Neural cell (in vitro differentiated cells): ENCODE results near the gene SLC27A6. TPM values are rescaled to one million over a fixed set of nuclear protein-coding genes. Genes with fewer than 3 reads are reported as not detected.

Experiments used
- H2AFZ ChIP-seq: fragments of 200-600, 300-800 bp; sonication (generic), shearing (Covaris generic); 2 replicates; pipeline ENCODE4 v1.6.0; 2014; ENCODE audit warnings: low read depth, mild to moderate bottlenecking, antibody characterized with exemption, low read length, moderate library complexity
- H3F3A ChIP-seq: fragments of 200-600 bp; shearing (Covaris generic); 2 replicates; pipeline ENCODE4 v1.6.1; 2016; ENCODE audit warnings: mild to moderate bottlenecking, moderate library complexity, mixed read lengths, antibody characterized with exemption, low read length; ENCODE audit not compliant: insufficient read depth, poor library complexity, severe bottlenecking
- H3K27ac ChIP-seq: fragments of 200-600, 300-800 bp; sonication (generic), shearing (Covaris generic); 2 replicates; pipeline ENCODE4 v1.5.1; 2014; ENCODE audit warnings: mild to moderate bottlenecking, low read length, moderate library complexity
- H3K27me3 ChIP-seq: fragments of 300-800, 200-600 bp; sonication (generic), shearing (Covaris generic); 2 replicates; pipeline ENCODE4 v1.6.0; 2014; ENCODE audit warnings: mild to moderate bottlenecking, low read depth, low read length, moderate library complexity; ENCODE audit not compliant: insufficient read depth
- H3K36me3 ChIP-seq: fragments of 300-800, 200-600 bp; sonication (generic), shearing (Covaris generic); 2 replicates; pipeline ENCODE4 v1.5.1; 2014; ENCODE audit warnings: mild to moderate bottlenecking, antibody characterized with exemption, low read length, moderate library complexity; ENCODE audit not compliant: insufficient read depth
- H3K4me2 ChIP-seq: fragments of 300-800, 200-600 bp; sonication (generic), shearing (Covaris generic); 2 replicates; pipeline ENCODE4 v1.6.0; 2014; ENCODE audit warnings: mild to moderate bottlenecking, low read length
- H3K4me3 ChIP-seq: fragments of 300-800, 200-600 bp; sonication (generic), shearing (Covaris generic); 2 replicates; pipeline ENCODE4 v1.5.1; 2014; ENCODE audit warnings: mild to moderate bottlenecking, low read length, moderate library complexity
- H3K79me2 ChIP-seq: fragments of 200-600 bp; shearing (Covaris generic); replicated peaks from 2 replicates; pipeline ENCODE4 v1.6.0; 2014; ENCODE audit warnings: mild to moderate bottlenecking, low read length, moderate library complexity; ENCODE audit not compliant: insufficient read depth
- H3K9ac ChIP-seq: fragments of 300-800, 200-600 bp; sonication (generic), shearing (Covaris generic); 2 replicates; pipeline ENCODE4 v1.6.1; 2016; ENCODE audit warnings: mild to moderate bottlenecking, low read length, mixed read lengths
- H3K9me2 ChIP-seq: fragments of 200-600 bp; shearing (Covaris generic); 2 replicates; pipeline ENCODE4 v1.6.1; 2016; ENCODE audit warnings: mild to moderate bottlenecking, low read length, mixed read lengths; ENCODE audit not compliant: insufficient read depth
- H3K9me3 ChIP-seq: fragments of 200-600, 300-800 bp; sonication (generic), shearing (Covaris generic); 2 replicates; pipeline ENCODE4 v1.6.1; 2016; ENCODE audit warnings: mild to moderate bottlenecking, mixed run types, low read length, moderate library complexity, mixed read lengths
- H4K20me1 ChIP-seq: fragments of 200-600 bp; shearing (Covaris generic); 2 replicates; pipeline ENCODE4 v1.6.1; 2016; ENCODE audit warnings: mild to moderate bottlenecking, mixed run types; ENCODE audit not compliant: insufficient read depth
- CTCF ChIP-seq: fragments of 450-650 bp; IDR thresholded peaks from 2 replicates; pipeline ENCODE4 v1.5.1; 2014; ENCODE audit warnings: antibody characterized with exemption, mild to moderate bottlenecking, moderate library complexity; ENCODE audit not compliant: poor library complexity, severe bottlenecking
- EP300 ChIP-seq: fragments of 450-650 bp; conservative IDR thresholded peaks from 2 replicates; pipeline ENCODE4 v1.6.1; 2014; ENCODE audit warnings: antibody characterized with exemption, mild to moderate bottlenecking, moderate library complexity; ENCODE audit not compliant: poor library complexity, severe bottlenecking
- EZH2 ChIP-seq: fragments of 200-600, 300-800 bp; shearing (Covaris generic), sonication (generic); IDR thresholded peaks from 2 replicates; pipeline ENCODE4 v1.6.1; 2014; ENCODE audit warnings: antibody characterized with exemption, low read length, borderline replicate concordance, mild to moderate bottlenecking; ENCODE audit not compliant: insufficient read depth, poor library complexity, severe bottlenecking
- MXI1 ChIP-seq: fragments of 450-650 bp; conservative IDR thresholded peaks from 2 replicates; pipeline ENCODE4 v1.6.1; 2014; ENCODE audit warnings: antibody characterized with exemption, mild to moderate bottlenecking; ENCODE audit not compliant: poor library complexity, severe bottlenecking
- POLR2AphosphoS5 ChIP-seq: IDR thresholded peaks from 2 replicates; pipeline ENCODE4 v1.6.1; 2012
- RAD21 ChIP-seq: fragments of 450-650 bp; conservative IDR thresholded peaks from 2 replicates; pipeline ENCODE4 v1.6.1; 2014; ENCODE audit warnings: antibody characterized with exemption, mild to moderate bottlenecking, moderate library complexity
- REST ChIP-seq: IDR thresholded peaks from 2 replicates; pipeline ENCODE4 v1.6.1; 2012; ENCODE audit warnings: borderline replicate concordance
- SMC3 ChIP-seq: fragments of 450-650 bp; conservative IDR thresholded peaks from 2 replicates; pipeline ENCODE4 v1.6.1; 2014; ENCODE audit warnings: antibody characterized with exemption, mild to moderate bottlenecking, moderate library complexity; ENCODE audit not compliant: poor library complexity
- TAF1 ChIP-seq: IDR thresholded peaks from 2 replicates; pipeline ENCODE4 v1.6.1; 2012; ENCODE audit warnings: low read depth
- polyA plus RNA-seq: library from polyadenylated mRNA; depleted of rRNA; stranded (reverse); fragments of >200 nt; gene quantifications from 2 replicates; pipeline ENCODE4 v1.2.3, GENCODE V29; 2014

The SLC27A6 gene
- polyA plus RNA-seq, 1 donor from 2014 or later: 0.37 TPM

GRCh38 chr5:129041196-129041881 lies 76.1 kb downstream of the SLC27A6 start:
- Histone ChIP-seq H3K79me2 (no peaks in the 10 kb centered on the region), H2AFZ (no peak overlapping the region), H3K9me2 (no peaks in the 10 kb centered on the region), H3K9me3 (no peaks in the 10 kb centered on the region), H4K20me1 (no peaks in the 10 kb centered on the region), H3K4me2 (no peak overlapping the region), H3F3A (no peaks in the 10 kb centered on the region), H3K4me3 (no peak overlapping the region), H3K36me3 (no peaks in the 10 kb centered on the region), H3K27ac (no peak overlapping the region), H3K9ac (no peak overlapping the region), H3K27me3 (no peaks in the 10 kb centered on the region)
- TF ChIP-seq MXI1: no peak
- TF ChIP-seq SMC3: no peak
- no peak for TF ChIP-seq CTCF
- no peak for TF ChIP-seq TAF1
- no peak for TF ChIP-seq EZH2
- TF ChIP-seq RAD21: no peak
- TF ChIP-seq POLR2AphosphoS5: no peak
- TF ChIP-seq REST: no peak
- no peak for TF ChIP-seq EP300

GRCh38 chr5:129042306-129042705 lies 77.0 kb downstream of the SLC27A6 start:
- H4K20me1 ChIP-seq: no peaks in the 10 kb centered on the region
- no peaks in the 10 kb centered on the region for H3K9me3 ChIP-seq
- H3K4me2 ChIP-seq: no peak overlapping the region
- no peaks in the 10 kb centered on the region for H3K9me2 ChIP-seq
- no peaks in the 10 kb centered on the region for H3K79me2 ChIP-seq
- no peak overlapping the region for H3K27ac ChIP-seq
- H3K9ac ChIP-seq: no peak overlapping the region
- H3K36me3 ChIP-seq: no peaks in the 10 kb centered on the region
- no peaks in the 10 kb centered on the region for H3F3A ChIP-seq
- H3K27me3 ChIP-seq: no peaks in the 10 kb centered on the region
- H3K4me3 ChIP-seq: no peak overlapping the region
- H2AFZ ChIP-seq: no peak overlapping the region
- TF ChIP-seq REST (no peak), SMC3 (no peak)
